IMR-90 (cell line): ENCODE results near the gene POLRMT.

ENCODE experiments used
- CEBPB ChIP-seq: IDR thresholded peaks from 2 replicates; pipeline ENCODE4 v1.6.1; 2012; ENCODE audit warnings: low read depth, low read length, improper control_type of control experiment
- CHD1 ChIP-seq: IDR thresholded peaks from 2 replicates; pipeline ENCODE4 v1.6.1; 2012; ENCODE audit warnings: low read depth, low read length, improper control_type of control experiment
- POLR2A ChIP-seq: IDR thresholded peaks from 2 replicates; pipeline ENCODE4 v1.6.1; 2012; ENCODE audit warnings: mild to moderate bottlenecking, low read depth, low read length
- RCOR1 ChIP-seq: IDR thresholded peaks from 2 replicates; pipeline ENCODE4 v1.6.1; 2012; ENCODE audit warnings: mild to moderate bottlenecking, low read length, improper control_type of control experiment; ENCODE audit not compliant: insufficient replicate concordance
- RFX5 ChIP-seq: IDR thresholded peaks from 2 replicates; pipeline ENCODE4 v1.8.0; 2012; ENCODE audit warnings: low read depth, mild to moderate bottlenecking, low read length, moderate library complexity
- SMC3 ChIP-seq: fragments of 150-350 bp; IDR thresholded peaks from 2 replicates; pipeline ENCODE4 v1.6.1; 2016; ENCODE audit warnings: low read depth, mild to moderate bottlenecking, antibody characterized with exemption, low read length, moderate library complexity
- TF ChIP-seq, protein P1 (sequence below): conservative IDR thresholded peaks from 2 replicates; pipeline ENCODE4 v1.5.1; 2012; ENCODE audit warnings: mild to moderate bottlenecking, low read depth, low read length, improper control_type of control experiment
- TF ChIP-seq, protein P2 (sequence below): fragments of 150-350 bp; IDR thresholded peaks from 2 replicates; pipeline ENCODE4 v1.6.1; 2017; ENCODE audit warnings: mild to moderate bottlenecking, antibody characterized with exemption, low read length, low read depth

DNA sequence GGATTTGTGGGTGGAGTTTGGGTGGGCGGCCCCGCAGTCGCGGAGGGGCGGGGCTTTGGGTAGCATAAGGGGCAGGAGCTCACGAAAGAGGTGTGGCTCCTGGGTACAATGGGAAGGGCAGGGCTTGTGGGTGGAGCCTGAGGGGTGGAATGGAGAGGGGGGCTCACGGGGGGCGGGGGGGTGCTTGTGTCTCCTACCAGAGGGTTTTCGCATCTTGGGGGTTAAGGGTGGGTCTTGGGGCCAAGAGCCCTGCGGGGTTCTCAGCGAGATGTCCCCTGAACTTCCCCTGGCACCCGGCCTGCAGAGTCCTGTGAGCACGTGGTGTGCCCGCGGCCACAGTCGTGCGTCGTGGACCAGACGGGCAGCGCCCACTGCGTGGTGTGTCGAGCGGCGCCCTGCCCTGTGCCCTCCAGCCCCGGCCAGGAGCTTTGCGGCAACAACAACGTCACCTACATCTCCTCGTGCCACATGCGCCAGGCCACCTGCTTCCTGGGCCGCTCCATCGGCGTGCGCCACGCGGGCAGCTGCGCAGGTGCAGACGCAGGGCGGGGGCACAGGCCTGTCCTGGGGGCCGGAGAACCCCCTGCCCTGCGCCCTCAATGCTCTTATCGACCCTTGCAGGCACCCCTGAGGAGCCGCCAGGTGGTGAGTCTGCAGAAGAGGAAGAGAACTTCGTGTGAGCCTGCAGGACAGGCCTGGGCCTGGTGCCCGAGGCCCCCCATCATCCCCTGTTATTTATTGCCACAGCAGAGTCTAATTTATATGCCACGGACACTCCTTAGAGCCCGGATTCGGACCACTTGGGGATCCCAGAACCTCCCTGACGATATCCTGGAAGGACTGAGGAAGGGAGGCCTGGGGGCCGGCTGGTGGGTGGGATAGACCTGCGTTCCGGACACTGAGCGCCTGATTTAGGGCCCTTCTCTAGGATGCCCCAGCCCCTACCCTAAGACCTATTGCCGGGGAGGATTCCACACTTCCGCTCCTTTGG is 48.0 kb upstream of the POLRMT start:
- TF ChIP-seq, protein P1, sequence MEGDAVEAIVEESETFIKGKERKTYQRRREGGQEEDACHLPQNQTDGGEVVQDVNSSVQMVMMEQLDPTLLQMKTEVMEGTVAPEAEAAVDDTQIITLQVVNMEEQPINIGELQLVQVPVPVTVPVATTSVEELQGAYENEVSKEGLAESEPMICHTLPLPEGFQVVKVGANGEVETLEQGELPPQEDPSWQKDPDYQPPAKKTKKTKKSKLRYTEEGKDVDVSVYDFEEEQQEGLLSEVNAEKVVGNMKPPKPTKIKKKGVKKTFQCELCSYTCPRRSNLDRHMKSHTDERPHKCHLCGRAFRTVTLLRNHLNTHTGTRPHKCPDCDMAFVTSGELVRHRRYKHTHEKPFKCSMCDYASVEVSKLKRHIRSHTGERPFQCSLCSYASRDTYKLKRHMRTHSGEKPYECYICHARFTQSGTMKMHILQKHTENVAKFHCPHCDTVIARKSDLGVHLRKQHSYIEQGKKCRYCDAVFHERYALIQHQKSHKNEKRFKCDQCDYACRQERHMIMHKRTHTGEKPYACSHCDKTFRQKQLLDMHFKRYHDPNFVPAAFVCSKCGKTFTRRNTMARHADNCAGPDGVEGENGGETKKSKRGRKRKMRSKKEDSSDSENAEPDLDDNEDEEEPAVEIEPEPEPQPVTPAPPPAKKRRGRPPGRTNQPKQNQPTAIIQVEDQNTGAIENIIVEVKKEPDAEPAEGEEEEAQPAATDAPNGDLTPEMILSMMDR: no peak
- no peak for TF ChIP-seq POLR2A
- TF ChIP-seq, protein P2, sequence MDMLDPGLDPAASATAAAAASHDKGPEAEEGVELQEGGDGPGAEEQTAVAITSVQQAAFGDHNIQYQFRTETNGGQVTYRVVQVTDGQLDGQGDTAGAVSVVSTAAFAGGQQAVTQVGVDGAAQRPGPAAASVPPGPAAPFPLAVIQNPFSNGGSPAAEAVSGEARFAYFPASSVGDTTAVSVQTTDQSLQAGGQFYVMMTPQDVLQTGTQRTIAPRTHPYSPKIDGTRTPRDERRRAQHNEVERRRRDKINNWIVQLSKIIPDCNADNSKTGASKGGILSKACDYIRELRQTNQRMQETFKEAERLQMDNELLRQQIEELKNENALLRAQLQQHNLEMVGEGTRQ: no peak
- TF ChIP-seq CEBPB: no peak
- TF ChIP-seq SMC3: no peak
- no peak for TF ChIP-seq RFX5
- TF ChIP-seq RCOR1: no peak
- TF ChIP-seq CHD1: no peak
